BJ (cell line): Measurements from ENCODE around the gene NXPH3. TPM values are rescaled to one million over a fixed set of nuclear protein-coding genes. Genes with fewer than 3 reads are reported as not detected.

Experiments used
- CTCF ChIA-PET: fragments of 350-600 bp; formaldehyde crosslinking; extraction: SDS; loops from one replicate; lab custom pipeline; 2021; ENCODE audit warnings: antibody characterized with exemption, inconsistent platforms; lab: Yijun Ruan, JAX
- POLR2A ChIA-PET: fragments of 300-600 bp; sonication (Branson Sonifier 250); formaldehyde crosslinking; extraction: SDS; loops from one replicate; lab custom pipeline; 2021; ENCODE audit warnings: antibody characterized with exemption; lab: Charles Lee
- DNase-seq: peaks from one replicate; pipeline ENCODE4 v3.0.0-alpha.2; 2011; ENCODE audit warnings: low read depth
- H3K27me3 ChIP-seq: 2 replicates; pipeline ENCODE4 v1.6.0; 2011; ENCODE audit warnings: low read length; ENCODE audit not compliant: control insufficient read depth, insufficient read depth
- H3K36me3 ChIP-seq: 2 replicates; pipeline ENCODE4 v1.5.1; 2011; ENCODE audit warnings: low read length; ENCODE audit not compliant: control insufficient read depth, insufficient read depth
- H3K4me3 ChIP-seq: 2 replicates; pipeline ENCODE4 v1.5.1; 2011; ENCODE audit warnings: low read depth, mild to moderate bottlenecking, control low read depth, low read length
- CTCF ChIP-seq: IDR thresholded peaks from 2 replicates; pipeline ENCODE4 v1.5.1; 2011; ENCODE audit warnings: low read depth, mild to moderate bottlenecking, control low read depth, inconsistent platforms, low read length, moderate library complexity; ENCODE audit not compliant: insufficient read depth
- polyA plus RNA-seq: library from polyadenylated mRNA; depleted of rRNA; stranded (reverse); fragments of >200 nt; gene quantifications from 2 replicates; pipeline ENCODE4 v1.2.3, GENCODE V29; 2011

Gene NXPH3
- polyA plus RNA-seq, 1 experiment = 9.3 TPM

GRCh38 chr17:49572806-49573420, 2.8 kb upstream of the NXPH3 start:
- no peak for DNase-seq
- ChIA-PET CTCF (interaction anchor here (3.8 to 18.4 kb wide), 2 partner anchors 125 to 424 kb away, joined by 26 to 638 read pairs; partner anchors contain the start of gene SLC35B1), POLR2A (no interaction called here)
- Histone ChIP-seq H3K27me3 (peaks cover 2% of the 10 kb centered on the region; the same call in 1 of the 2 replicates), H3K4me3 (no peak overlapping the region), H3K36me3 (no peaks in the 10 kb centered on the region)
- TF ChIP-seq CTCF = no peak

GRCh38 chr17:49573510-49574322, 2.0 kb upstream of the NXPH3 start:
- TF ChIP-seq CTCF = no peak
- ChIA-PET POLR2A (no interaction called here), CTCF (interaction anchor here (0.7 to 18.4 kb wide), 5 partner anchors 17 to 124 kb away, joined by 3 to 638 read pairs (median 4); partner anchors contain the start of gene SLC35B1)
- Histone ChIP-seq H3K27me3 (peaks cover 2% of the 10 kb centered on the region; the same call in 1 of the 2 replicates), H3K4me3 (no peak overlapping the region), H3K36me3 (no peaks in the 10 kb centered on the region)
- DNase-seq = no peak

- Histone ChIP-seq H3K4me3 (no peak overlapping the region), H3K27me3 (peaks cover 2% of the 10 kb centered on the region; the same call in 1 of the 2 replicates), H3K36me3 (no peaks in the 10 kb centered on the region)
- TF ChIP-seq CTCF = no peak
- CTCF ChIA-PET = interaction anchor here (0.7 to 18.4 kb wide), 5 partner anchors 18 to 124 kb away, joined by 3 to 638 read pairs (median 4); partner anchors contain the start of gene SLC35B1
- DNase-seq = no peak
- POLR2A ChIA-PET = interaction anchor here (0.6 kb wide), 2 partner anchors 44 to 134 kb away, joined by 10 to 21 read pairs; no protein-coding TSS in a partner anchor
These were observed 1.3 kb upstream of the NXPH3 start for GRCh38 chr17:49574323-49574781.

- POLR2A ChIA-PET = interaction anchor here (0.6 kb wide), 2 partner anchors 43 to 133 kb away, joined by 10 to 21 read pairs; no protein-coding TSS in a partner anchor
These were observed 559 bp upstream of the NXPH3 start for GRCh38 chr17:49574945-49575678.

More at GRCh38 chr17:49574945-49575678, 559 bp upstream of the NXPH3 start:
- H3K27me3 ChIP-seq = peaks cover 2% of the 10 kb centered on the region; the same call in 1 of the 2 replicates
- H3K4me3 ChIP-seq = peak overlapping the region; percentile 22
- no peak for DNase-seq
- CTCF ChIA-PET = interaction anchor here (0.7 to 18.4 kb wide), 12 partner anchors 9 to 423 kb away, joined by 3 to 638 read pairs (median 6); partner anchors contain the start of genes SLC35B1 and SPOP
- TF ChIP-seq CTCF = no peak
- H3K36me3 ChIP-seq = no peaks in the 10 kb centered on the region
